HuH-7.5 (cell line): ENCODE measurements around the gene AP3B2.
"Not testable (repeated sequence)": the region's sequence is repeated elsewhere in the genome, so short reads cannot be mapped to it uniquely, and the experiment has no call there.

ENCODE experiments used
- DNase-seq: peaks from one replicate; pipeline ENCODE4 v3.0.0; 2011; ENCODE audit warnings: low spot score

The AP3B2 gene, protein sequence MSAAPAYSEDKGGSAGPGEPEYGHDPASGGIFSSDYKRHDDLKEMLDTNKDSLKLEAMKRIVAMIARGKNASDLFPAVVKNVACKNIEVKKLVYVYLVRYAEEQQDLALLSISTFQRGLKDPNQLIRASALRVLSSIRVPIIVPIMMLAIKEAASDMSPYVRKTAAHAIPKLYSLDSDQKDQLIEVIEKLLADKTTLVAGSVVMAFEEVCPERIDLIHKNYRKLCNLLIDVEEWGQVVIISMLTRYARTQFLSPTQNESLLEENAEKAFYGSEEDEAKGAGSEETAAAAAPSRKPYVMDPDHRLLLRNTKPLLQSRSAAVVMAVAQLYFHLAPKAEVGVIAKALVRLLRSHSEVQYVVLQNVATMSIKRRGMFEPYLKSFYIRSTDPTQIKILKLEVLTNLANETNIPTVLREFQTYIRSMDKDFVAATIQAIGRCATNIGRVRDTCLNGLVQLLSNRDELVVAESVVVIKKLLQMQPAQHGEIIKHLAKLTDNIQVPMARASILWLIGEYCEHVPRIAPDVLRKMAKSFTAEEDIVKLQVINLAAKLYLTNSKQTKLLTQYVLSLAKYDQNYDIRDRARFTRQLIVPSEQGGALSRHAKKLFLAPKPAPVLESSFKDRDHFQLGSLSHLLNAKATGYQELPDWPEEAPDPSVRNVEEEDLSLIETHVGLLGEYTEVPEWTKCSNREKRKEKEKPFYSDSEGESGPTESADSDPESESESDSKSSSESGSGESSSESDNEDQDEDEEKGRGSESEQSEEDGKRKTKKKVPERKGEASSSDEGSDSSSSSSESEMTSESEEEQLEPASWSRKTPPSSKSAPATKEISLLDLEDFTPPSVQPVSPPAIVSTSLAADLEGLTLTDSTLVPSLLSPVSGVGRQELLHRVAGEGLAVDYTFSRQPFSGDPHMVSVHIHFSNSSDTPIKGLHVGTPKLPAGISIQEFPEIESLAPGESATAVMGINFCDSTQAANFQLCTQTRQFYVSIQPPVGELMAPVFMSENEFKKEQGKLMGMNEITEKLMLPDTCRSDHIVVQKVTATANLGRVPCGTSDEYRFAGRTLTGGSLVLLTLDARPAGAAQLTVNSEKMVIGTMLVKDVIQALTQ

DNA sequence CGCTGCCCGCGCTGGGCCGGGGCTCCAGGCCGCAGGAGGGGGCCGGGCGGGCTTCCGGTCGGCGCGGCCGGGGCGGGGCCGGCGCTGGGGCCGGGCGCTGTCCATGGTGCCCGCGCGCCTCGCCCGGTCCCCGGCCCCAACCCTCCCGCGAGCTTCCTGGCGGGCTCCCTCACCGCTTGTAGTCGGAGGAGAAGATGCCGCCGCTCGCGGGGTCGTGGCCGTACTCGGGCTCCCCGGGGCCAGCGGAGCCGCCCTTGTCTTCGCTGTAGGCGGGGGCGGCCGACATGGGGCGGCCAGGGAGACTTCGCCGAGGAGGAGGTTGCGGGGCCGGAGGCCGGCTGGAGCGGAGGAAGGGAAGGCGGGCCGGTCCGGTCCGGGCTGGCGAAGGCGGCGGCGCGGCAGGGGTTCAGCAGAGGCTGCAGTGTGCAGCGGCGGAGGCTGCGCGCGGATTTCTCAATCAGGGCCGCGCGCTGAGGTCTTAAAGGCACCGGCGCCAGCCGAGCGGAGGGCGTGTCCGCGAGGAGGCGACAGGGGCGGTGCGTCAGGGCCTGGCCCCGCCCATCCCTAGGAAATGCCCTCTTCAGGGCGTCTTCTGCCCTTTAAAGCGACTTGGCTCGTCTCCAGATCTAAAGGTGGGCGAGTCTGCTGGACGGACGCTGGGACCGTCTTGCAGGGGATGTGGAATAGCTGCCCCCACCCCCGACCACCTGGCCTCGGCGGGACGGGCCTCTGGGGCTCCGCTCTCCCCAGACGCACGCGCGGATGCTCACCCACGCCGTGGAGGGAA is at the start of gene AP3B2:
Gene AP3B2 (minus strand): TSS at position 455 of the 787 bp plus-strand sequence. CDS start 169 bp downstream, at position 286.
- peak; percentile 92 for DNase-seq

DNA sequence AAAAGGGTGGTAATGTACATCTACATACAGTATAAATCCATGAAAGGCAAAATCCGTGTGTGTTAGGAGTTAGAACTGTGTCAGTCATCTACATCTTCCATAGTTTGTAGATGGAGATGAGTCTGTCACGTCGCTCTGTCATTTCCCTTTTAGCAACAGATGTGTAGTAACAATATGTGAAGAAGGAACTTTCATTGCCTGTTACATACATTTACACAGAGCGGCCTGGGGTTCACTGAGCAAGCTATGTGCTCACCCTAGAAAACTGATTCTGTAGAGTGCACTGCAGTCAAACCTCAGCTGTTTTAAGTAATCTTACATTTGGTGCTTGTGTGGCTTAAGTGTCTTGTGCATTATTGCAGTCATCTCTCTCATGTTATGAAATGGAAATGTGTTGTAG is 41.6 kb upstream of the AP3B2 start:
- no peak for DNase-seq

DNA sequence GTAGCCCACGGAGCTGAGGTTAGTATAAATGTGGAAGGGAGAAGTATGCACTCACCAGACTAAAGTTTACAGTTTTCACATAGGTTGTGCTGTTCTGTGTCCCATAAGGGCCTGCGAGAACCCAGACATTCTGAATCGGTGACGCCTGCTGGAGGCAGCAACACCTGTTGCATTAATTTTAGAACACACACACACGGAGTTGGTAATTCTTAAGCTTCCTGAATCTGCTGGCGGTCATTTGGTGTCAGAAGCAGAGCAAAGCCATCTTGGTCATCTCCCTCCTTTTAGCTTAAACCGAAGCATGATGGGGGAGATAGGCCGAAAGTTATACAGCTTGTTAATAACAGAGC is 41.1 kb upstream of the AP3B2 start:
- DNase-seq: peak; percentile 26

DNA sequence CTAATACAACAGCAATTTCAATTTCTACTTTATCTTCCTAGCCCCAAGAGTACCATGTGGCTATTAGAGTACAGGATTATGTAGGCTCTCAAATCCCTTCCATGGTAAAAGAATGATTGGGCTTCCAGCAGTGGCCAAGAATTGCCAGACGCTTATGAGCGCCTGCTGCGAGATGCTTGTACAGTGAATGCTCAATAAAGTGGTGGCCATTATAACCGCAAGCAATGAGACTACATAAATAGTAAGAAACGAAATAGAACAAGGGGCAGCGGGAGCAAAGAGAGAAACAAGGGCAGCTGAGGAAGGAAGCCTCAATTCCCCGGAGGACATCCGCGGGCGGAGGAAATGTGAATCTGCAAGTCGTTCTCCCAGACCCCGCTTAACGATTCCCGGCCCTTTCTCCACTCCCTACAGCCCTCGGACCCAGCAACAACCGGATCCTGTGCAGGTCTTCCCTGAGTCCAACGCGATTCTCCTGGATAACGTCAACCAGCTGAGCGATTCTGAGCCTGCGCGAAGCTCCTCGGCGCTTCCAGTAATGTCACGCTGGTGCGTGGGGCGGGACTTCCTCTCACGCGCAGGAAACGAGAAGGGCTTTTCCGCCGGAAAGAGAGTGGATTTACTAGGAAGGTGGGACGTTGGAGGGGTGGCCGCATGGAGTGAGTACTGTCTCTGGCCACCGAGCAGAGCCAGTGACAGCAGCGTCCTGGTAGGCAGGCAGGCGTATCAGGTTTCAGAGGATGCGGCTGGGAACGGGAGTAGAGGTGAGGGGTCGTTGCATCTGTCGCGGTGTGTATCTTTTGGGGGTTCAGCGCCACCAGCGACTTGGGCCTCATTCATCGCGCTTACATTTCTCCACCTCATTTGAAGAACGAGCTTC is 40.5 kb upstream of the AP3B2 start:
- peak; percentile 90 for DNase-seq

DNA sequence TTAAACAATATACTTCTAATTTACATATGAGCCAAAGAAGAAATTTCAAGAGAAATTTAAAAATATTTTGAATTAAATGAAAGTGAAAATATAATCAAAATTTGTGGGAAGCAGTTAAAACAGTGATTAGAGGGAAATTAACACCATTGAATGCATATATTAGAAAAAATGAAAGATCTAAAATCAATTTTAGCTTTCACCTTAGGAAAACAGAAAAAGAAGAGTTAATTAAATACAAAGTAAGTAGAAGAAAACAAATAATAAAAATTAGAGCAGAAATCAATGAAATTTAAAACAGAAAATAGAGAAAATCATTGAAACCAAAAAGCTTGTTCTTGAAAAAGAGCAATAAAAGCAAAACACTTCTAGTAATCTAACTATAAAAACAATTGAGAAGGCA is 38.6 kb upstream of the AP3B2 start:
- DNase-seq: no peak

DNA sequence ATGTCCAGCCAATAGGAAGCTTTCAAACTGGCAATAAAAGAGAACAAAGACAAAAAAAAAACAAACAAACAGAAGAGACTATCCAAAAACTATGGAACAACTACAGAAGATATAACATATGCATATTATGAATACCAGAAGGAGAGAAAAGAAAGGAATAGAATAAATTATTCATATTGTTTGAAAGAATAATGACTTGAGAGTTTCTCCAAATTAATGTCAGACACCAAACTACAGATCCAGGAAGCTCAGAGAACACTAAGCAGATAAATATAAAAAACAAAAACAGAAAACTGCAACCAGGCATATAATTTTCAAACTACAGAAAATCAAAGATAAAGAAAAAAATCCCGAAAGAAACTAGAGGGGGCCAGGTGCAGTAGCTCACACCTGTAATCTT is 34.1 kb upstream of the AP3B2 start:
- no peak for DNase-seq

DNA sequence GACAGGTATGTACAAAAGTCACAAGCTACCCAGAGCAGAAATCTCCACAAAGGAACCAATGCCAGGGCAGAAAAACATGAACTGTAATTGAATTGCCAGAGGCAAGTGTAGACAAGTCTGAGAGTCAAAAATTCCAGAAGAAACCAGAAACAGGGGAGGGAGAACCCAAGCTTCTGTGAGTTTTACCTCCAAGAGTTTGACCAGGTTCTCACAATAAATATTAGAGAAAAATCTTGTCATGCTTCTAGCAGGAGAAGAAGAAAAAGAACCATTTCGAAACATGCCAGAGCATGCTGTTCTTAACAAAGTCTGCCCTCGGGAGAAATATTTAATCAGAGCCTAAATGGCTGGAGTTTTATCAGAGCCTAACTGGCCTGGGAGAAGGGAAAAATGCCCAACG is 32.5 kb upstream of the AP3B2 start:
- no peak for DNase-seq

DNA sequence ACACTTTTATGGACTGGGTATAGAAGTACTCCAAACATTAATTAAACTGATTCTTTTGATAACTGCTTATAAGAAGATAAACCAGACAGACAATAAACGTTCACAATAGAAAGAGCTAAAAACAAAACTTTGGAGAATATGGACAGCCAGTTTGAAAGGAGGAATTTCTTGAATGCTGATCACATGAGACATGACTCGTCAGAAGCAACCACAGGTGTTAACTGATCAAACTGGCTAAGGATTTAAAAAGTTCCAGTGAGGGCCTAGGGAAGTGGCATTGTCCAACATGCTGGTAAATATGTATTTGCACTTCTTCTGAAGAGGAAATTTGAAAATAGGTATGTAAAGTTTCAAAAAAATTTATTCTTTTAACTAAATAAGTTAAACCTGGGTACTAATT is 29.4 kb upstream of the AP3B2 start:
- no peak for DNase-seq

DNA sequence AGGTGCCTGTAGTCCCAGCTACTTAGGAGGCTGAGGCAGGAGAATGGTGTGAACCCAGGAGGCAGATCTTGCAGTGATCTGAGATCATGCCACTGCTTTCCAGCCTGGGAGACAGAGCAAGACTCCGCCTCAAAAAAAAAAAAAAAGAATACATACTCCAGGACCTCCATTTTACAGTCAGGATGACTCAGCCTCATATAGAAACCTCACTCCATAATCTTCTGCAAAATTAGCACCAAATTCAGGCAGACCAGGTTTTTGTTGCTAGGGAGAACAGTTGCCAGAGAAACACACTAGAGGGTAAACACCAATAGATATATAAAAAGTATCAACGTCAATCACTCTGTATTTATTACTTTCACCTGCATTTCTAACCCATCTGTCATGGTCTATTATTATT is 28.3 kb upstream of the AP3B2 start:
- DNase-seq: no peak

DNA sequence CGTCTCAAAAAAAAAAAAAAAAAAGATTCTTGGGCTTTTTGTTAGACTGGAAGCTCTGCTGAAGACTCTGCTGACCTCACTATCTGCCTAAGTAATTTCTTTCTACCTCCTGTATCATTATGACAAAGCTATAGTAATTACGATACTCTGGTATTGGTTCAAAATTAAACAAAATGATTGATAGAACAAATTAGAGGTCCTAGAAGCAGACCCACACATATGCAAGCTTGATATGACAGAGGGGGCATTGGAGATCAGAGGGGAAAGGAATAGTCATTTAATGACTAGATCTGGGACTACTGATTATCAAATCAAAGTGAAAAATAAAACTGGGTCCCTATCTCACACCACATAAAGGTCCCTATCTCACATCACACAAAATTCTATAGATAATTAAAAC is 21.9 kb upstream of the AP3B2 start:
- DNase-seq: no peak

DNA sequence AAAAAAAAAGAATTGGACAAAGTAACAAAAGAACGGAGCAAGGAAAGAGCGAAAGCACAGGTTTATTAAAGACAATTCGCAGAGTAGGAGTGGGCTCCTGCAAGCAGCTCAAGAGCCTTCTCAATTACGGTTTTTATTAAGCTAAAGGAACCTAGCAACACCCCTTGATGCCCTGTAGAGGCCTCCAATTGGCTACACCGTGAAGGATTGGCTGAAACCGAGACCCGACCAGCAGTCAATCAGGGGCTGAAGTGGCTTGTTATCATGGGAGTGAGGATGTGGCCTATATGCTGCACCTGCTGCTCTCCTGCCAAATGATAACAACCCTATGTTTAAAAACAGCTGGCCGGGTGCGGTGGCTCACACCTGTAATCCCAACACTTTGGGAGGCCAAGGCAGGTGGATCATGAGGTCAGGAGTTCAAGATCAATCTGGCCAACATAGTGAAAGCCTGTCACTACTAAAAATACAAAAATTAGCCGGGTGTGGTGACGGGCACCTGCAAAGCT is 20.4 kb upstream of the AP3B2 start:
- no peak for DNase-seq

DNA sequence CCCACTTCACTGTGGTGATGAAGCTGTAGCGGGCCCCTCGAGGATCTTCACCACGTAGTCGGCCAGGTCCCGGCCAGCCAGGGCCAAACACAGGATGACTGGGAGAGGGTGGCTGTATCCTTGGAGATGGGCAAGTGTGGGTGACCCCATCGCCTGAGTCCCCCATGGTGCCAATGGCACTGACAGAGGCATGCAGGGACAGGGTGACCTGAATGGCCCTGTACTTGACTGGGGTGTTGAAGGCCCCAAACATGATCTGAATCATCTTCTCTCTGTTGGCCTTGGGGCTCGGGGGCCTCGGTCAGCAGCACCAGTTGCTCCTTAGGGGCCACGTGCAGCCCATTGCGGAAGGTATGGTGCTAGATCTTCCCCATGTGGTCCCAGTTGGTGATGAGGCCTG is 17.1 kb upstream of the AP3B2 start:
- no peak for DNase-seq

DNA sequence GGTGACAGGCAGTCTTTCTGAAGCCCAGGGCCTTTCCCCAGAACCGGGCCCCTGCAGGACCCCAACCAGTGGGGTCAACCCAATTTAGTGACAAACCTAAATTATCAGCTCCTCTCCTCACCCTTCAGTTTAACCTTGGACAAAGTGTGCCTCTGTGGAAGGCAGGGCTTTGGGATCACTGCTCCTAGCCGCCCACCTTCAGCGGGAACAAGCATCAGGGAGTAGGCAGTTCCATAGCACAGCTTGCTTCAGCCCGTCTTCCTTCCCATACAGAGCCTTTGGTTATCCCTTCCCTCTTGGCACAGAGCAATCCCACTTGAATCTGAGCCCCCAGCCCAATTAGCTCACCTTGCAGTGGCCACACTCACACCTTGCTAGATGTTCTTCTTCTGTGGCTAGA is 5.3 kb upstream of the AP3B2 start:
- DNase-seq: no peak

DNA sequence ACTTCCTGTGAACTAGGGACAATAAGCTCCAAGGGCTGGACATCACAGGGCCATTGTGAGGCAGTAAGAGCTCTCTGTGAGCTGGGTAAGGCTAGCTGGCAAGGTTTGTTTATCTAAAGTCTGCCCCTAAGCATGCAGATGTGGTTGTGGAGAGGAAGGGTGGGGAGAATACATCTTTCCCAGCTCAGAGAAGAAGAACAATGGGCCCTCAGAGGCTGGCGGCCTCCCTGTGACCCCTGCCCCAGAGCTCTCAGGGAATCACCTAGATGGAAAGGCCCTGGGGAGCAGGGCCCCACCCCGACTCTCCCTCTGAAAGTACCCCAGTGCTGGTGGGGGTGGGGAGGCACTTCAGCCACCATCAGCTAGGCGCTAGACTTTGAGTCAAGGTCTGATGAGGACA is 4.3 kb upstream of the AP3B2 start:
- DNase-seq: no peak

DNA sequence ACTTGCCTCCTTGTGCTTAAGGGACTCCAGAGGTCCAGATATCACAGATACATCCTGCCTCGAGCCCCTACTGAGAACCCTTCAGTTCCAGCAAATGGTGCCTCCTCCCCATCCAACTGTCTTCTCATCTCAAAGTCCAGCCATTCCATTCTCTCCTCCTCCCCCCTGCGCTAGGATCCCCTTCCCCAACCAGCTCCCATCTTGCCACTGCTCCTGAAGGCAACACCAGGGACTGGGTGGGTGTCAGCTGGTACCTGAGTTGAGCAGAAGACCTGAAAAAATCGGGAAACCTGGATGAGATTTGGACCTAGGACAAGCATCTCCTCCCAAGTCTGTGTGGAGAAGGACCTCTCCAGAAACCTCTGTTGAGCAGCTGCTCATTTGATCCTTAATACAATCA is 2.4 kb upstream of the AP3B2 start:
- DNase-seq: no peak

DNA sequence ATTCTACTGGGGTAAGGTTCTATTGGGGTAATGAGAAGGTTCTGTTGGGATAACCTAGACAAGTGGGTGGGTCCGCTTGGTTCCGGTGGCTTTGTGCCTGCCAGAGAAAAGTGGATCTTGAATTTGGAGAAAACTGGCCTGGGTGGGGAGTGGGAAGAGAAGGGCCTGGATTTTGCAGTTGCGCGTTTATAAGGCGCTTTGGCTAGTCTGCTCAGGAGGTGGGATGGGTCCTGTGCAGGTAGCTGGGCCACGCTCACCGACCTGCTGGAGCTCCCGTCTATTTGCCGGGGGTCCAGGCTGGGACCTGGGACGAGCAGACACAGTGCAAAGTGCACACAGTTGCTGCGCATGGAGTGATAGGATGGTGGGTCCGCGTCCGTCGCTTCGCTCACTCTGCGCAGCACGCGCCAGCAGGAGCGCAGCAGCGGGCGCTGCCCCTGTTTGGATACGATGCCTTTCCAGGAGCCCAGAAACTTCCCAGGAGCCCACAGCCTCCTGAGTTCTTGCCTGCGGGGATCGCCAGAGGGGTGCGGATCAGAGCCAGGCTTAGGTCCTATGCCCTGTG is 1.3 kb upstream of the AP3B2 start:
- no peak for DNase-seq

DNA sequence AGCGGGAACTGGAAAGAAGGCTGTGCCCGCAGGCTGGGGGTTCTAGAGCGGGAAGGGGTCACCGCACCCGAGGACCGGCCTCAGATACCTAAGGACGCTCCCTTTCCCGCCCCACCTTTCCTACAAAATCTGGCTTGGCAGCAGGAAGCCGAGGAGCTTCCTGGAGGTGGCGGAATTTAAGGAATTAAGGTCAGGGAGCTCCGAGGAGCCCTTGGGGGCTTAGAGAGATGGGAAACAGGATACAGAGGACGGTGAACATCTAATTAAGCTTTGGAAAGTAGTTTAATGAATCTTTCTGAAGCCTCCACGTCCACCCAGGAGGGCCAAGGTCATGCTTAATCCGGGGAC is 507 bp upstream of the AP3B2 start:
- DNase-seq: no peak

DNA sequence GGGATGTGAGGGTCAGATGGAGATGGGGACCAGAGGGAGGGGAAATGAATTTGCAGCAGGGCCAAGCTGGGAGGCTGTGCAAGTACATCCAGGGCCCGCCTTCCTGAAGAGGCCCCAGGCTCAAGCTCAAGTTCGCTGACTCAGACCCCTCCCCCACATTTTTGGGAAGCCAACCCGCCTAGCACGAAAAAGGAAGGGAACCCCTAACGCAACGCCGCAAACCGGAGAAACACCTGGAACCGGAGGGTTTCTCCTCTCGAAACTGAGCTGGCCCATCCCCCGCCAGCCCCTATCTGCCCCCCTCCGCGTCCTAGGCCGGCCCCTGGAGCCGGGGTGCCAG is 624 bp downstream of the AP3B2 start:
- DNase-seq: no peak

DNA sequence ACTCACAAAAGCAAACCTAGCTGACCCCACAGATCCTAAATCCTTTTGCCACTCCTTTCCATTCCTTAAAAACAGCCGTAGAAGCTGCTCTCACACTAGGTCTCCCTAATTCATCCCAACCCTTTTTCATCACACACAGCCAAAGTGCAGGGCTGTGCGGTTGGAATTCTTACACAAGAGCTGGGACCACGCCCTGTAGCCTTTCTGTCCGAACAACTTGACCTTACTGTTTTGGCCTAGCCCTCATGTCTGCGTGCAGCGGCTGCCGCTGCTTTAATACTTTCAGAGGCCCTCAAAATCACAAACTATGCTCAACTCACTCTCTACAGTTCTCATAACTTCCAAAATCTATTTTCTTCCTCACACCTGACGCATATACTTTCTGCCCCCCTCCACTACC is 3.8 kb downstream of the AP3B2 start:
- not testable (repeated sequence) for DNase-seq

DNA sequence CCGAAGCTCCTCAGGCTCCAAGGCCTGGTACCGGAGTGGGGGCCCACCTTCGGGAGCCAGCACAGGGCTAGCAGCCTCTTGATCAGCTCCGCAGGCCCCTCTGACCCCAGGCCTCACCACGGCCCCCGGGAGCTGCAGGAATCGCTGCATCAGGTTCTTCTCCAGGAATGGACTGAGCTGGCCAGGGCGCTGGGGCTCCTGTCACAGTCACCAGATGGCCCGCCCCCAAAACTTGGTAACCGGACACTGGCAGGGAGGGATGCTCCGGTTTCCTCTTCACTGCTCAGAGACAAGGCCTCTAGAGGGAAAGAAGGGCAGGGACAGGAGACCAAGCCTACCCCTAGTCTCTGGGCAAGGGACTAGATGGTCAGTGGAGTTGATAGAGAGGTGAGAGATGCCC is 9.9 kb downstream of the AP3B2 start:
- DNase-seq: no peak
